HFFc6 (cell line): ENCODE data around the gene CBX5. TPM values are rescaled to one million over a fixed set of nuclear protein-coding genes. Genes with fewer than 3 reads are reported as not detected.
A peak's percentile ranks its signal among the peaks of the same experiment; 100 is the strongest.

Source experiments
- DNase-seq: peaks from one replicate; pipeline ENCODE4 v3.0.0-alpha.2; 2018
- H3K27ac Mint-ChIP-seq: 2 replicates; pipeline ENCODE4 v1.8.0; 2020; ENCODE audit warnings: mild to moderate bottlenecking, mixed read lengths
- H3K27me3 Mint-ChIP-seq: 2 replicates; pipeline ENCODE4 v1.8.0; 2021; ENCODE audit warnings: mild to moderate bottlenecking, moderate library complexity, mixed read lengths; ENCODE audit not compliant: insufficient read depth
- H3K36me3 Mint-ChIP-seq: 2 replicates; pipeline ENCODE4 v1.8.0; 2021; ENCODE audit warnings: low read depth, mixed read lengths
- H3K4me1 Mint-ChIP-seq: 2 replicates; pipeline ENCODE4 v1.8.0; 2020; ENCODE audit warnings: low read depth, mixed read lengths
- H3K4me3 Mint-ChIP-seq: 2 replicates; pipeline ENCODE4 v1.8.0; 2020; ENCODE audit warnings: mild to moderate bottlenecking, moderate library complexity, mixed read lengths
- H3K9me3 Mint-ChIP-seq: 2 replicates; pipeline ENCODE4 v1.8.0; 2020; ENCODE audit warnings: mild to moderate bottlenecking, mixed read lengths
- total RNA-seq, 6 experiments: library from RNA; stranded (reverse); fragmentation: NEBNext Ultra II Directional; extraction: Animal tissue kit (Norgen Biotek cat#: 25700); gene quantifications; 2 replicates in 1 of 6; 3 replicates in 5 of 6; pipeline ENCODE4 v1.2.3, GENCODE V29; 2021
- TF ChIP-seq, protein P1 (sequence below): fragments of 200-600 bp; sonication (generic); IDR thresholded peaks from 2 replicates; pipeline ENCODE4 v1.5.0; 2021; ENCODE audit warnings: antibody characterized with exemption, mild to moderate bottlenecking

The CBX5 gene
- total RNA-seq, 6 experiments from 2014 or later = 76.8 to 128 (median 117) TPM

DNA sequence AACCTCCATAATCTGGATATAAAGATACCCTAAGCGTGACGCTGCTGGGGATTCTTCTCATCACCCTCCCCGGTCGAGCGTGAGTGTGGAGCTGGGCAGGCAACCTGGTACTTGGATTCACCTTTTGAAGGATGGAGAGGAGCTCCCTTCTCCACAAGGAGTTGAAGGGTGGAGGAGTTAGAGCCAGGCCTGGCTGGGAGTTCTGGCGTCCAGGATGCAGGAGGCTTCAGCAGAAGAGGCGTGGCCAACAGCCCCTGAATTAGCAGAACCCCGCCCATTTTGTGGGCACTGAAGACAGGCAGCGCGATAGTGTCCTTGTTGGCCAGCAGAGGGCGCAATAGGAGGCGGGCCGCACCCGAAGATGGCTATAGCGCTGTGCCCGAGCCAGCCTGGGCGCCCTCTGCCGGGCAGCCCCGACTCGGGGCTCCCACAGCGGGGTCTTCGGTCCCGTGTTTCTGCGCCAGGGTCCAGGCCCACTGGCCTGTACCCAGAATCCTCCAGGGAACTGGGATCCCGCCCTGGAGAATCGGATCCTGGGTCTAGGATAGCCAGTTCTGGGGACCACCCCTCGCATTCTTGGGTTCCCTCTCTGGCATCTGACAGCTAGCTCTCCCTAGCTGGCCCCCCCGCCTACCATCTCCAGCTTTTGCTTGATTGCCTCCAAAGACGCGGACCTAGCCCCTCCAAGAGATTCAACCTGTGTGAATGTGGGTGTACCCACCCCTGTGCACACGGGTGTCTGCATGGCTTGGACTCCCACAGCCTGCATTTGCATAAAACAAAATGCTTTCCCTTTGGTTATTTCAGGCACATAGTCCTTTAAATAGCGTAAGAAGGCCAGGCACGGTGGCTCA lies 65.1 kb downstream of the CBX5 start:
- H3K36me3 Mint-ChIP-seq = no peaks in the 10 kb centered on the region
- no peak overlapping the region for H3K27ac Mint-ChIP-seq
- H3K4me3 Mint-ChIP-seq = no peak overlapping the region; the same call in 1 of the 2 replicates

DNA sequence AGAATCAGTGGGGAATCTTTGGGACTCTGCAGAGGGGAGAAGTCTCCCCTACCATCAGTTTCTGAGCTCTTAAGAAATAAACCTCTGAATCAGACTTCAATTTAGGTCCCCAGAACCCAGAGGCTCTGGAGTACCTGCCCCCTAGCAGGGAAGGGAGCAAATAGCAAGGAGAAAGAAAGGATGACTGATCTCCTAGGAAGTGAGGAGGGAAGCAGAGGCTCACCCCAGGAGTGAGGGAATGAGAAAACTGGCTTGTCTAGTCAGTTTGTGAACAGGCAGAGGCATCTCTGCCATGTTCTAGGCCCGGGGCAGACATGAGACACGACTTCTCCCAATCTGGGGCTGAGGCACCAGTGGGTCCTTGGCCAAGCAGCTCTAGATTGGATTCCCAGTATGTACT lies 66.8 kb downstream of the CBX5 start:
- TF ChIP-seq, protein P1, sequence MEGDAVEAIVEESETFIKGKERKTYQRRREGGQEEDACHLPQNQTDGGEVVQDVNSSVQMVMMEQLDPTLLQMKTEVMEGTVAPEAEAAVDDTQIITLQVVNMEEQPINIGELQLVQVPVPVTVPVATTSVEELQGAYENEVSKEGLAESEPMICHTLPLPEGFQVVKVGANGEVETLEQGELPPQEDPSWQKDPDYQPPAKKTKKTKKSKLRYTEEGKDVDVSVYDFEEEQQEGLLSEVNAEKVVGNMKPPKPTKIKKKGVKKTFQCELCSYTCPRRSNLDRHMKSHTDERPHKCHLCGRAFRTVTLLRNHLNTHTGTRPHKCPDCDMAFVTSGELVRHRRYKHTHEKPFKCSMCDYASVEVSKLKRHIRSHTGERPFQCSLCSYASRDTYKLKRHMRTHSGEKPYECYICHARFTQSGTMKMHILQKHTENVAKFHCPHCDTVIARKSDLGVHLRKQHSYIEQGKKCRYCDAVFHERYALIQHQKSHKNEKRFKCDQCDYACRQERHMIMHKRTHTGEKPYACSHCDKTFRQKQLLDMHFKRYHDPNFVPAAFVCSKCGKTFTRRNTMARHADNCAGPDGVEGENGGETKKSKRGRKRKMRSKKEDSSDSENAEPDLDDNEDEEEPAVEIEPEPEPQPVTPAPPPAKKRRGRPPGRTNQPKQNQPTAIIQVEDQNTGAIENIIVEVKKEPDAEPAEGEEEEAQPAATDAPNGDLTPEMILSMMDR = peak; percentile 45
- peaks cover 33% of the 10 kb centered on the region for H3K27me3 Mint-ChIP-seq
- no peak overlapping the region for H3K27ac Mint-ChIP-seq
- no peaks in the 10 kb centered on the region for H3K36me3 Mint-ChIP-seq
- H3K9me3 Mint-ChIP-seq = no peaks in the 10 kb centered on the region
- H3K4me1 Mint-ChIP-seq = peaks cover 18% of the 10 kb centered on the region
- DNase-seq = peak; percentile 12
- H3K4me3 Mint-ChIP-seq = no peak overlapping the region

More for the DNA sequence above, 65.1 kb downstream of the CBX5 start:
- DNase-seq = peak; percentile 79
- peaks cover 30% of the 10 kb centered on the region for H3K27me3 Mint-ChIP-seq
- peaks cover 27% of the 10 kb centered on the region for H3K4me1 Mint-ChIP-seq
- H3K9me3 Mint-ChIP-seq = no peaks in the 10 kb centered on the region
- TF ChIP-seq, protein P1 = peak; percentile 100

DNA sequence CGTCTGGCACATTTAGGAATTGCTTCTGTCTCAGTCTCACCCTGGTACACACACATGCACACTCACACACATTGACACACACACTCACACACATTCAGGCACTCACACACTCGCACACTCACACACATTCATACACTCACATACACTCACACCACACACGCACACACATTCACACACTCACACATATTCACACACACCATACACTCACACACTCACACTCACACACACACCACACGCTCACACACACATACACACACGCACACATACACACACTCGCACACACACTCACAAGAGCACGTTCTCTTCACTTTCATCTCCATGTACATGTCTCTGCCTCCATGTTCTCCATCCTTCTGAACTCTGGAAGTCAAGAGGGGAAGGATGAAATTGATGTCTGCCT lies 68.0 kb downstream of the CBX5 start:
- H3K27ac Mint-ChIP-seq = no peak overlapping the region
- no peaks in the 10 kb centered on the region for H3K36me3 Mint-ChIP-seq
- no peak for DNase-seq
- no peak overlapping the region for H3K4me3 Mint-ChIP-seq
- TF ChIP-seq, protein P1 = no peak
- H3K9me3 Mint-ChIP-seq = no peaks in the 10 kb centered on the region
- peaks cover 8% of the 10 kb centered on the region for H3K4me1 Mint-ChIP-seq
- peaks cover 29% of the 10 kb centered on the region for H3K27me3 Mint-ChIP-seq

DNA sequence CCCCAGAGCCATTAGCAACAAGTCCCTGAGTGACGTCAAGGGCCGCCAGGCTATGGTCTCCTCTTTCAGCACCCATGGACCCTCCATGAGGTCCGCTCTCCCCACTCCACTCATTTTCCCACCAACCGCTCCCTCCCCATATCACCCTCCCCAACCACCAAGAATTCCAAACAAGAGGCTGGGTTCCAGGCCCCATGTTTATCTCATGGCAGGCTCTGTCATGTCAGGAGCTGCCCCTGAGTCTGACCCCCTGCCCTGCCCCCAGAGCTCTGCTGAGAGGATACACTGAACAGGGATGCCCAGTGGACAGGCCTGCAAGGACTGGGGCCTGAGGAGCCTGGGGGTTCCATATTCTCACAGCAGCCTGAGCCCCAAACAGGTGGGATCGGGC lies 69.5 kb downstream of the CBX5 start:
- H3K9me3 Mint-ChIP-seq = no peaks in the 10 kb centered on the region
- TF ChIP-seq, protein P1 = no peak
- H3K4me1 Mint-ChIP-seq = no peaks in the 10 kb centered on the region
- no peak overlapping the region for H3K27ac Mint-ChIP-seq
- peaks cover 35% of the 10 kb centered on the region for H3K27me3 Mint-ChIP-seq
- no peak for DNase-seq
- H3K4me3 Mint-ChIP-seq = no peak overlapping the region
- H3K36me3 Mint-ChIP-seq = no peaks in the 10 kb centered on the region

DNA sequence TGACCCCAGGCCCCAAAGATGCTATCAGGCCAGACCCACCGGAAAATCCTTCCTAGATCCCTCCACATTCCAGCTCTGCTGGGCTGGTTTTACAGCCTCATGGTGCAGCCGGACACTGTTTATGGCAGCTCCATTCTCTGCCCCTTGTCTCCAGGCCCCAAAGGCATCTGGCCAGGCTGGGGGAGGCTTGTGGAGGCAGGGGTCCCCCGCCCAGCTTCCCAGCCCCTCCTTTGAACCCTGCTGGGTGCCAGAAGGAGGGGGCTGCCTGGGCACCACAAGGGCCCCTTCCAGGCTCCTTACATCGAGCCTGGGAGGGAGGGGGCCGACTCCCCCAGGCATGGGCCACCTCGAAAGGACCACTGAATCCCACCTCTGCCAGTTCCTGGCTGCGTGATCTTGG lies 71.3 kb downstream of the CBX5 start:
- DNase-seq = no peak
- Mint-ChIP-seq H3K27me3 (peaks cover 40% of the 10 kb centered on the region), H3K27ac (no peak overlapping the region), H3K36me3 (no peaks in the 10 kb centered on the region), H3K4me3 (no peak overlapping the region), H3K9me3 (no peaks in the 10 kb centered on the region), H3K4me1 (no peaks in the 10 kb centered on the region)
- TF ChIP-seq, protein P1 = no peak
